ENCODE measurements around the gene ELL. TPM values are rescaled to one million over a fixed set of nuclear protein-coding genes. Genes with fewer than 3 reads are reported as not detected.

ELL gene
- polyA plus RNA-seq, 1 experiment = 2.7 TPM

GRCh38 chr19:18473003-18473705 lies 48.7 kb downstream of the ELL start:
- Histone ChIP-seq H3K27ac (ENCODE audit: low read depth, low read length) (peak overlapping the region; percentile 47), H3K27me3 (ENCODE audit: control insufficient read depth, insufficient read depth, low read length) (no peaks in the 10 kb centered on the region), H3K9me3 (ENCODE audit: control insufficient read depth, insufficient read depth, low read length) (no peaks in the 10 kb centered on the region; the same call in 1 of the 2 replicates), H3K4me3 (ENCODE audit: low read depth, low read length) (no peak overlapping the region)
- CTCF ChIA-PET = interaction anchor here (0.5 to 2.1 kb wide), 4 partner anchors 12 to 374 kb away, joined by 3 to 9 read pairs (median 4); no protein-coding TSS in a partner anchor
- no peak for TF ChIP-seq CTCF (IDR thresholded peaks at IDR 0.05; ENCODE audit: low read depth, low read length)
- POLR2A ChIA-PET = interaction anchor here (0.6 to 1.5 kb wide), 4 partner anchors 20 to 49 kb away, joined by 4 to 5 read pairs (median 4); partner anchors contain the start of gene ELL
- DNase-seq (ENCODE audit: low read depth, low spot score) = no peak

GRCh38 chr19:18470787-18471186 lies 51.1 kb downstream of the ELL start:
- Histone ChIP-seq H3K4me3 (ENCODE audit: low read depth, low read length) (no peak overlapping the region), H3K27ac (ENCODE audit: low read depth, low read length) (no peak overlapping the region), H3K27me3 (ENCODE audit: control insufficient read depth, insufficient read depth, low read length) (no peaks in the 10 kb centered on the region), H3K9me3 (ENCODE audit: control insufficient read depth, insufficient read depth, low read length) (no peaks in the 10 kb centered on the region)
- CTCF ChIA-PET = interaction anchor here (1.1 kb wide), 1 partner anchor 49 kb away, joined by 5 read pairs; no protein-coding TSS in a partner anchor
- no peak for TF ChIP-seq CTCF (IDR thresholded peaks at IDR 0.05; ENCODE audit: low read depth, low read length)
- no peak for DNase-seq (ENCODE audit: low read depth, low spot score)
- POLR2A ChIA-PET = no interaction called here

GRCh38 chr19:18469069-18469846 lies 52.6 kb downstream of the ELL start:
- Histone ChIP-seq H3K9me3 (ENCODE audit: control insufficient read depth, insufficient read depth, low read length) (no peaks in the 10 kb centered on the region), H3K27ac (ENCODE audit: low read depth, low read length) (no peak overlapping the region), H3K4me3 (ENCODE audit: low read depth, low read length) (no peak overlapping the region), H3K27me3 (ENCODE audit: control insufficient read depth, insufficient read depth, low read length) (no peaks in the 10 kb centered on the region)
- DNase-seq (ENCODE audit: low read depth, low spot score) = no peak
- POLR2A ChIA-PET = no interaction called here
- TF ChIP-seq CTCF (IDR thresholded peaks at IDR 0.05; ENCODE audit: low read depth, low read length) = peak; percentile 78
- CTCF ChIA-PET = interaction anchor here (0.7 to 2.3 kb wide), 17 partner anchors 9 to 378 kb away, joined by 3 to 12 read pairs (median 3); partner anchors contain the start of gene UBA52

GRCh38 chr19:18468517-18468916 lies 53.4 kb downstream of the ELL start:
- DNase-seq (ENCODE audit: low read depth, low spot score) = no peak
- ChIA-PET POLR2A (interaction anchor here (0.5 kb wide), 1 partner anchor 321 kb away, joined by 7 read pairs; no protein-coding TSS in a partner anchor), CTCF (interaction anchor here (0.7 to 2.3 kb wide), 3 partner anchors 8 to 379 kb away, joined by 3 to 9 read pairs (median 3); no protein-coding TSS in a partner anchor)
- Histone ChIP-seq H3K27me3 (ENCODE audit: control insufficient read depth, insufficient read depth, low read length) (no peaks in the 10 kb centered on the region), H3K27ac (ENCODE audit: low read depth, low read length) (no peak overlapping the region), H3K4me3 (ENCODE audit: low read depth, low read length) (no peak overlapping the region), H3K9me3 (ENCODE audit: control insufficient read depth, insufficient read depth, low read length) (no peaks in the 10 kb centered on the region)
- no peak for TF ChIP-seq CTCF (IDR thresholded peaks at IDR 0.05; ENCODE audit: low read depth, low read length)
